Endothelial cell of umbilical vein (primary cell): Measurements from ENCODE around the gene SBF1. TPM values are rescaled to one million over a fixed set of nuclear protein-coding genes. Genes with fewer than 3 reads are reported as not detected.

Source experiments
- BruUV-seq: library from RNA; stranded (reverse); fragments of 400-500 nt; replicated peaks from 2 replicates; lab custom pipeline; 2021; lab: Mats Ljungman, UMichigan
- CTCF ChIA-PET: fragments of 300-600, 350-600 bp; sonication (Branson Sonifier 250); formaldehyde crosslinking; loops from one replicate; lab custom pipeline; 2021; ENCODE audit warnings: antibody characterized with exemption, inconsistent platforms; lab: Charles Lee
- POLR2A ChIA-PET: fragments of 300-600, 350-600 bp; sonication (Branson Sonifier 250); formaldehyde crosslinking; loops from one replicate; lab custom pipeline; 2021; ENCODE audit warnings: antibody characterized with exemption, inconsistent platforms; lab: Charles Lee
- DNase-seq: peaks from one replicate; pipeline ENCODE4 v3.0.0-alpha.2; 2011; ENCODE audit warnings: low read depth, low spot score
- FAIRE-seq: peaks from 2 replicates; lab custom pipeline; 2011; peaks lifted over from hg19 to GRCh38; lab: Jason Lieb, UNC
- H2AFZ ChIP-seq: 2 replicates; pipeline ENCODE4 v1.6.0; 2012; ENCODE audit warnings: low read depth, low read length, control low read depth, inconsistent platforms
- H3K27ac ChIP-seq: 2 replicates; pipeline ENCODE4 v1.5.1; 2011; ENCODE audit warnings: low read depth, mild to moderate bottlenecking, control low read depth, low read length, moderate library complexity; ENCODE audit not compliant: insufficient read depth
- H3K27me3 ChIP-seq, 2 experiments: 2 replicates each; pipeline versions ENCODE4 v1.6.0 to v1.6.1; 2011; ENCODE audit warnings: low read length in 2 of 2, mixed read lengths in 1 of 2; ENCODE audit not compliant: control insufficient read depth in 2 of 2, insufficient read depth in 2 of 2
- H3K36me3 ChIP-seq, 2 experiments: 2 replicates in 1 of 2; 3 replicates in 1 of 2; pipeline ENCODE4 v1.5.1; 2011; ENCODE audit warnings: low read length in 2 of 2, mild to moderate bottlenecking in 1 of 2, moderate library complexity in 1 of 2; ENCODE audit not compliant: control insufficient read depth in 2 of 2, insufficient read depth in 2 of 2; ENCODE audit errors: extremely low read depth in 1 of 2
- H3K4me1 ChIP-seq: 3 replicates; pipeline ENCODE4 v1.5.1; 2011; ENCODE audit warnings: mild to moderate bottlenecking, low read length; ENCODE audit not compliant: control insufficient read depth, insufficient read depth; ENCODE audit errors: extremely low read depth
- H3K4me2 ChIP-seq: 2 replicates; pipeline ENCODE4 v1.6.1; 2011; ENCODE audit warnings: low read length, control low read depth, mixed read lengths; ENCODE audit not compliant: insufficient read depth
- H3K4me3 ChIP-seq, 3 experiments: fragments of 200-600 bp in 1 of 3; sonication (generic), shearing (Covaris generic) in 1 of 3; replicated peaks in 1 of 3; 2 replicates each; pipeline ENCODE4 v1.5.1; 2011 to 2016; ENCODE audit warnings: control low read depth in 3 of 3, low read length in 3 of 3, mild to moderate bottlenecking in 2 of 3, inconsistent platforms in 1 of 3, low read depth in 1 of 3, moderate library complexity in 1 of 3; ENCODE audit not compliant: insufficient read depth in 1 of 3
- H3K79me2 ChIP-seq: 2 replicates; pipeline ENCODE4 v1.6.0; 2012; ENCODE audit warnings: low read length, inconsistent platforms; ENCODE audit not compliant: control insufficient read depth, insufficient read depth
- H3K9ac ChIP-seq: replicated peaks from 2 replicates; pipeline ENCODE3; 2011; ENCODE audit warnings: low read length, control low read depth; ENCODE audit not compliant: insufficient read depth; ENCODE audit errors: extremely low read depth
- H3K9me1 ChIP-seq: replicated peaks from 3 replicates; pipeline ENCODE4 v1.6.0; 2011; ENCODE audit warnings: mild to moderate bottlenecking, low read length; ENCODE audit not compliant: control insufficient read depth, insufficient read depth; ENCODE audit errors: extremely low read depth
- H3K9me3 ChIP-seq: replicated peaks from 2 replicates; pipeline ENCODE4 v1.5.1; 2012; ENCODE audit warnings: low read length, inconsistent platforms; ENCODE audit not compliant: control insufficient read depth, insufficient read depth
- H4K20me1 ChIP-seq: replicated peaks from 2 replicates; pipeline ENCODE3; 2011; ENCODE audit warnings: mild to moderate bottlenecking, low read length; ENCODE audit not compliant: control insufficient read depth, insufficient read depth; ENCODE audit errors: extremely low read depth
- CTCF ChIP-seq, 2 donors: IDR thresholded peaks; 1 replicate in 1 of 2; 2 replicates in 1 of 2; pipeline ENCODE4 v1.5.1; 2011; ENCODE audit warnings: low read length in 2 of 2, mild to moderate bottlenecking in 2 of 2, moderate library complexity in 2 of 2, control low read depth in 1 of 2, inconsistent platforms in 1 of 2, low read depth in 1 of 2; ENCODE audit not compliant: insufficient read depth in 1 of 2; ENCODE audit errors: extremely low read depth in 1 of 2
- EZH2 ChIP-seq: IDR thresholded peaks from 2 replicates; pipeline ENCODE4 v1.6.1; 2012; ENCODE audit warnings: borderline replicate concordance, low read depth, mild to moderate bottlenecking, moderate library complexity, low read length, inconsistent platforms; ENCODE audit not compliant: severe bottlenecking
- FOS ChIP-seq: IDR thresholded peaks from 2 replicates; pipeline ENCODE4 v1.6.1; 2011; ENCODE audit warnings: mild to moderate bottlenecking, low read length, moderate library complexity, borderline replicate concordance; ENCODE audit not compliant: insufficient read depth
- GATA2 ChIP-seq: IDR thresholded peaks from 2 replicates; pipeline ENCODE4 v1.7.0; 2011; ENCODE audit warnings: low read depth, mild to moderate bottlenecking, moderate library complexity, mixed read lengths, low read length; ENCODE audit not compliant: insufficient read length, insufficient read depth
- JUN ChIP-seq: IDR thresholded peaks from 2 replicates; pipeline ENCODE4 v1.6.1; 2011; ENCODE audit warnings: borderline replicate concordance, low read depth; ENCODE audit not compliant: insufficient read length, insufficient read depth
- MAX ChIP-seq: IDR thresholded peaks from 2 replicates; pipeline ENCODE4 v1.6.1; 2011; ENCODE audit not compliant: insufficient read depth, insufficient read length
- MYC ChIP-seq: IDR thresholded peaks from one replicate; pipeline ENCODE4 v1.6.1; 2011; ENCODE audit warnings: mild to moderate bottlenecking, low read depth, low read length
- POLR2A ChIP-seq: IDR thresholded peaks from 2 replicates; pipeline ENCODE4 v1.6.1; 2012; ENCODE audit warnings: low read depth, mild to moderate bottlenecking, control low read depth, low read length
- POLR2AphosphoS5 ChIP-seq: IDR thresholded peaks from 2 replicates; pipeline ENCODE4 v1.6.1; 2012; ENCODE audit warnings: low read depth, mild to moderate bottlenecking, control low read depth, low read length, moderate library complexity; ENCODE audit not compliant: insufficient read depth
- dilution Hi-C: fragments of 300-500 bp; cut with MboI; formaldehyde crosslinking; loops from one replicate; pipeline ENCODE4 v1.15.0; 2019; ENCODE audit warnings: low sequenced_read_pairs; ENCODE audit not compliant: extremely low pct_ligation_motif_present
- intact Hi-C: fragments of 100-400 bp; cut with micrococcal nuclease; formaldehyde crosslinking; loops from one replicate; pipeline ENCODE4 v1.10.0; 2022
- polyA plus RNA-seq, 4 experiments: library from polyadenylated mRNA; depleted of rRNA in 3 of 4; stranded (reverse) in 3 of 4; unstranded in 1 of 4; fragments of >200 nt; gene quantifications; 2 replicates each; pipeline versions ENCODE4 v1.2.1 to v1.2.3, GENCODE V29; 2011 to 2012; ENCODE audit warnings: missing spikeins in 1 of 4
- total RNA-seq: library from RNA; stranded (reverse); gene quantifications from 2 replicates; pipeline ENCODE4 v1.2.3, GENCODE V29; 2021

Gene SBF1
- total and polyA plus RNA-seq, 2 donors (not counting 3 experiments of a cell fraction or from before 2014, with no cell fraction given): 36.3 to 68.6 TPM

- H3K27ac ChIP-seq: no peak overlapping the region
- no peak overlapping the region for H3K4me2 ChIP-seq
- ChIA-PET POLR2A (no interaction called here), CTCF (no interaction called here)
- dilution Hi-C loops: no loop called here
- H3K4me1 ChIP-seq: peaks cover 17% of the 10 kb centered on the region
- TF ChIP-seq GATA2 (no peak), FOS (no peak), MYC (no peak), EZH2 (no peak), JUN (no peak), POLR2AphosphoS5 (no peak), CTCF (IDR thresholded peaks at IDR 0.05; ENCODE audit: extremely low read depth in 1 of 2, insufficient read depth in 1 of 2, low read depth in 1 of 2, low read length in 2 of 2) (no peak), POLR2A (no peak), MAX (no peak)
- no peak overlapping the region for H3K9ac ChIP-seq
- peaks cover 0 to 5% of the 10 kb centered on the region in 2 experiments for H3K36me3 ChIP-seq
- H4K20me1 ChIP-seq: peaks cover 3% of the 10 kb centered on the region
- no peaks in the 10 kb centered on the region for H3K27me3 ChIP-seq
- intact Hi-C loops: no loop called here
- no peak overlapping the region for H3K4me3 ChIP-seq
- H3K79me2 ChIP-seq: peaks cover 65% of the 10 kb centered on the region
- H2AFZ ChIP-seq: no peak overlapping the region
- H3K9me1 ChIP-seq: no peaks in the 10 kb centered on the region
- FAIRE-seq (no peak), DNase-seq (no peak)
- no TSS peak for BruUV-seq
- no peaks in the 10 kb centered on the region for H3K9me3 ChIP-seq
Observed at GRCh38 chr22:50471962-50472361, 2.9 kb downstream of the SBF1 start.
